Measurements from ENCODE around the gene PDGFRB. TPM values are rescaled to one million over a fixed set of nuclear protein-coding genes. Genes with fewer than 3 reads are reported as not detected.

PDGFRB gene
- polyA plus RNA-seq, 1 experiment: 276 TPM

GRCh38 chr5:150161242-150162141 lies 5.8 kb upstream of the PDGFRB start:
- Histone ChIP-seq H3K36me3 (ENCODE audit: control insufficient read depth, insufficient read depth, low read length) (no peaks in the 10 kb centered on the region), H3K4me3 (ENCODE audit: low read depth, low read length) (no peak overlapping the region), H3K27me3 (ENCODE audit: control insufficient read depth, insufficient read depth, low read length) (no peaks in the 10 kb centered on the region)
- TF ChIP-seq, protein P1, sequence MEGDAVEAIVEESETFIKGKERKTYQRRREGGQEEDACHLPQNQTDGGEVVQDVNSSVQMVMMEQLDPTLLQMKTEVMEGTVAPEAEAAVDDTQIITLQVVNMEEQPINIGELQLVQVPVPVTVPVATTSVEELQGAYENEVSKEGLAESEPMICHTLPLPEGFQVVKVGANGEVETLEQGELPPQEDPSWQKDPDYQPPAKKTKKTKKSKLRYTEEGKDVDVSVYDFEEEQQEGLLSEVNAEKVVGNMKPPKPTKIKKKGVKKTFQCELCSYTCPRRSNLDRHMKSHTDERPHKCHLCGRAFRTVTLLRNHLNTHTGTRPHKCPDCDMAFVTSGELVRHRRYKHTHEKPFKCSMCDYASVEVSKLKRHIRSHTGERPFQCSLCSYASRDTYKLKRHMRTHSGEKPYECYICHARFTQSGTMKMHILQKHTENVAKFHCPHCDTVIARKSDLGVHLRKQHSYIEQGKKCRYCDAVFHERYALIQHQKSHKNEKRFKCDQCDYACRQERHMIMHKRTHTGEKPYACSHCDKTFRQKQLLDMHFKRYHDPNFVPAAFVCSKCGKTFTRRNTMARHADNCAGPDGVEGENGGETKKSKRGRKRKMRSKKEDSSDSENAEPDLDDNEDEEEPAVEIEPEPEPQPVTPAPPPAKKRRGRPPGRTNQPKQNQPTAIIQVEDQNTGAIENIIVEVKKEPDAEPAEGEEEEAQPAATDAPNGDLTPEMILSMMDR (IDR thresholded peaks at IDR 0.05; ENCODE audit: insufficient read depth, low read depth, low read length): peak; percentile 99
- ChIA-PET CTCF (interaction anchor here (0.7 to 5.5 kb wide), 20 partner anchors 9 to 278 kb away, joined by 3 to 38 read pairs (median 4); no protein-coding TSS in a partner anchor), POLR2A (no interaction called here)
- DNase-seq (ENCODE audit: low read depth): no peak

DNA sequence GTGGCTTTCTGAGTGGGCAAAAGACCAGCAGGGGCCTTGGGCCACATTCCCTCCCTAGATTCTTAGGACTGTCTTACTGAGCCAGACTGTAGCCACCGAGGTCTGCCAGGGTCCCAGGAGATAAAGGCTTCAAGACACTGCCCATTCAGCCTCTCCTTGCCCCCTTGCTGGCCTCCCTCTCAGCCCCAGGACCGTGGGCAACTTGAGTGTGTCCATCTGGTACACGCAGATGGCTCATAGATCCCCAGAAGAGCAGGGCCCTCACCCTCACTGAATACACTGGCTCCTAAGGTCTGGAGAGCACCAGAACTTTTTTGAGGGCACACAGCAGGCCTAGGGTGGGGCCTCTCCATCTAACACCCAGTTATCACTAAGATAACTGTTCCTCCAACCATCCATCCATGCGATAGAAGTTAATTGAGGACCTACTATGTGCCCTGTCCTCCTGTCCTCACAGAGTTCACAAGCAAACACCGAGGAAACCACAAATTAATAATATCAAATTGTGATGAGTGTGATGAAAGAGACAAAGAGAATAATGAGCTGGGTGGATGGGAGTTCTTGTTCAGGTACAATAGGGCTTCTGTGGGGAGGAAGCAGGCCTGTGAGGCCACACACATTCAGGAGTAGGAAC lies 4.9 kb upstream of the PDGFRB start:
- ChIA-PET POLR2A (no interaction called here), CTCF (interaction anchor here (0.7 to 2.7 kb wide), 5 partner anchors 15 to 50 kb away, joined by 3 to 12 read pairs (median 5); no protein-coding TSS in a partner anchor)
- TF ChIP-seq, protein P1 (IDR thresholded peaks at IDR 0.05; ENCODE audit: insufficient read depth, low read depth, low read length): no peak

GRCh38 chr5:150159741-150160179 lies 4.1 kb upstream of the PDGFRB start:
- Histone ChIP-seq H3K4me3 (ENCODE audit: low read depth, low read length) (no peak overlapping the region), H3K27me3 (ENCODE audit: control insufficient read depth, insufficient read depth, low read length) (no peaks in the 10 kb centered on the region), H3K36me3 (ENCODE audit: control insufficient read depth, insufficient read depth, low read length) (no peaks in the 10 kb centered on the region)
- TF ChIP-seq, protein P1 (IDR thresholded peaks at IDR 0.05; ENCODE audit: insufficient read depth, low read depth, low read length): no peak
- no peak for DNase-seq (ENCODE audit: low read depth)
- POLR2A ChIA-PET: no interaction called here
- CTCF ChIA-PET: interaction anchor here (0.8 to 2.9 kb wide), 7 partner anchors 16 to 190 kb away, joined by 3 to 15 read pairs (median 7); no protein-coding TSS in a partner anchor

More for the DNA sequence above, 4.9 kb upstream of the PDGFRB start:
- Histone ChIP-seq H3K27me3 (ENCODE audit: control insufficient read depth, insufficient read depth, low read length) (no peaks in the 10 kb centered on the region), H3K36me3 (ENCODE audit: control insufficient read depth, insufficient read depth, low read length) (no peaks in the 10 kb centered on the region), H3K4me3 (ENCODE audit: low read depth, low read length) (no peak overlapping the region)
- DNase-seq (ENCODE audit: low read depth): no peak

DNA sequence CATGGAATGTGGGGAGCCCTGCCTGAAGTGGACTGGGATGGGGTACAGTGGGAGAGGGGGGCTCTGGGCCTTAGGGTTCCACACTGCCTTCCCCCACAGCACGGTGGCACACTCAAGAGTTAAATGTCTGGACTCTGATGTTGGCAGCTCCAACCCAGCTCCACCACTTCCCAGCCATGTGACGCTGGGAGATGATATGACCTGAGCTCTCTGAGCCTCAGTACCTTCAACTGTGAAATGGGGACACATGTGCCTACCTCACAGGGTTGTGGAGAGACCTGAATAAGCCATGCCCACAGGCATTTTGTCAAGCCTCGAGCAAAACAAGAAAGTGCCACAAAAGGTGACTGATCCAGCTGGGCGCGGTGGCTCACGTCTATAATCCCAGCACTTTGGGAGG lies 3.4 kb upstream of the PDGFRB start:
- no peak overlapping the region for H3K4me3 ChIP-seq (ENCODE audit: low read depth, low read length)

More for the DNA sequence above, 3.4 kb upstream of the PDGFRB start:
- TF ChIP-seq, protein P1 (IDR thresholded peaks at IDR 0.05; ENCODE audit: insufficient read depth, low read depth, low read length): no peak
- ChIA-PET CTCF (interaction anchor here (0.8 to 2.9 kb wide), 5 partner anchors 16 to 191 kb away, joined by 3 to 15 read pairs (median 12); no protein-coding TSS in a partner anchor), POLR2A (no interaction called here)
- DNase-seq (ENCODE audit: low read depth): no peak
- Histone ChIP-seq H3K27me3 (ENCODE audit: control insufficient read depth, insufficient read depth, low read length) (no peaks in the 10 kb centered on the region), H3K36me3 (ENCODE audit: control insufficient read depth, insufficient read depth, low read length) (no peaks in the 10 kb centered on the region)

Measured in BJ (cell line).